Endothelial cell of umbilical vein (primary cell): ENCODE data around the gene KRTAP4-5. TPM values are rescaled to one million over a fixed set of nuclear protein-coding genes. Genes with fewer than 3 reads are reported as not detected.

ENCODE experiments used
- BruUV-seq: library from RNA; stranded (reverse); fragments of 400-500 nt; replicated peaks from 2 replicates; lab custom pipeline; 2021; lab: Mats Ljungman, UMichigan
- CTCF ChIA-PET: fragments of 300-600, 350-600 bp; sonication (Branson Sonifier 250); formaldehyde crosslinking; loops from one replicate; lab custom pipeline; 2021; ENCODE audit warnings: antibody characterized with exemption, inconsistent platforms; lab: Charles Lee
- POLR2A ChIA-PET: fragments of 300-600, 350-600 bp; sonication (Branson Sonifier 250); formaldehyde crosslinking; loops from one replicate; lab custom pipeline; 2021; ENCODE audit warnings: antibody characterized with exemption, inconsistent platforms; lab: Charles Lee
- DNase-seq: peaks from one replicate; pipeline ENCODE4 v3.0.0-alpha.2; 2011; ENCODE audit warnings: low read depth, low spot score
- FAIRE-seq: peaks from 2 replicates; lab custom pipeline; 2011; peaks lifted over from hg19 to GRCh38; lab: Jason Lieb, UNC
- H2AFZ ChIP-seq: 2 replicates; pipeline ENCODE4 v1.6.0; 2012; ENCODE audit warnings: low read depth, low read length, control low read depth, inconsistent platforms
- H3K27ac ChIP-seq: 2 replicates; pipeline ENCODE4 v1.5.1; 2011; ENCODE audit warnings: low read depth, mild to moderate bottlenecking, control low read depth, low read length, moderate library complexity; ENCODE audit not compliant: insufficient read depth
- H3K27me3 ChIP-seq, 2 experiments: 2 replicates each; pipeline versions ENCODE4 v1.6.0 to v1.6.1; 2011; ENCODE audit warnings: low read length in 2 of 2, mixed read lengths in 1 of 2; ENCODE audit not compliant: control insufficient read depth in 2 of 2, insufficient read depth in 2 of 2
- H3K36me3 ChIP-seq, 2 experiments: 2 replicates in 1 of 2; 3 replicates in 1 of 2; pipeline ENCODE4 v1.5.1; 2011; ENCODE audit warnings: low read length in 2 of 2, mild to moderate bottlenecking in 1 of 2, moderate library complexity in 1 of 2; ENCODE audit not compliant: control insufficient read depth in 2 of 2, insufficient read depth in 2 of 2; ENCODE audit errors: extremely low read depth in 1 of 2
- H3K4me1 ChIP-seq: 3 replicates; pipeline ENCODE4 v1.5.1; 2011; ENCODE audit warnings: mild to moderate bottlenecking, low read length; ENCODE audit not compliant: control insufficient read depth, insufficient read depth; ENCODE audit errors: extremely low read depth
- H3K4me2 ChIP-seq: 2 replicates; pipeline ENCODE4 v1.6.1; 2011; ENCODE audit warnings: low read length, control low read depth, mixed read lengths; ENCODE audit not compliant: insufficient read depth
- H3K4me3 ChIP-seq, 3 experiments: fragments of 200-600 bp in 1 of 3; sonication (generic), shearing (Covaris generic) in 1 of 3; replicated peaks in 1 of 3; 2 replicates each; pipeline ENCODE4 v1.5.1; 2011 to 2016; ENCODE audit warnings: control low read depth in 3 of 3, low read length in 3 of 3, mild to moderate bottlenecking in 2 of 3, inconsistent platforms in 1 of 3, low read depth in 1 of 3, moderate library complexity in 1 of 3; ENCODE audit not compliant: insufficient read depth in 1 of 3
- H3K79me2 ChIP-seq: 2 replicates; pipeline ENCODE4 v1.6.0; 2012; ENCODE audit warnings: low read length, inconsistent platforms; ENCODE audit not compliant: control insufficient read depth, insufficient read depth
- H3K9ac ChIP-seq: replicated peaks from 2 replicates; pipeline ENCODE3; 2011; ENCODE audit warnings: low read length, control low read depth; ENCODE audit not compliant: insufficient read depth; ENCODE audit errors: extremely low read depth
- H3K9me1 ChIP-seq: replicated peaks from 3 replicates; pipeline ENCODE4 v1.6.0; 2011; ENCODE audit warnings: mild to moderate bottlenecking, low read length; ENCODE audit not compliant: control insufficient read depth, insufficient read depth; ENCODE audit errors: extremely low read depth
- H3K9me3 ChIP-seq: replicated peaks from 2 replicates; pipeline ENCODE4 v1.5.1; 2012; ENCODE audit warnings: low read length, inconsistent platforms; ENCODE audit not compliant: control insufficient read depth, insufficient read depth
- H4K20me1 ChIP-seq: replicated peaks from 2 replicates; pipeline ENCODE3; 2011; ENCODE audit warnings: mild to moderate bottlenecking, low read length; ENCODE audit not compliant: control insufficient read depth, insufficient read depth; ENCODE audit errors: extremely low read depth
- EZH2 ChIP-seq: IDR thresholded peaks from 2 replicates; pipeline ENCODE4 v1.6.1; 2012; ENCODE audit warnings: borderline replicate concordance, low read depth, mild to moderate bottlenecking, moderate library complexity, low read length, inconsistent platforms; ENCODE audit not compliant: severe bottlenecking
- FOS ChIP-seq: IDR thresholded peaks from 2 replicates; pipeline ENCODE4 v1.6.1; 2011; ENCODE audit warnings: mild to moderate bottlenecking, low read length, moderate library complexity, borderline replicate concordance; ENCODE audit not compliant: insufficient read depth
- GATA2 ChIP-seq: IDR thresholded peaks from 2 replicates; pipeline ENCODE4 v1.7.0; 2011; ENCODE audit warnings: low read depth, mild to moderate bottlenecking, moderate library complexity, mixed read lengths, low read length; ENCODE audit not compliant: insufficient read length, insufficient read depth
- JUN ChIP-seq: IDR thresholded peaks from 2 replicates; pipeline ENCODE4 v1.6.1; 2011; ENCODE audit warnings: borderline replicate concordance, low read depth; ENCODE audit not compliant: insufficient read length, insufficient read depth
- MYC ChIP-seq: IDR thresholded peaks from one replicate; pipeline ENCODE4 v1.6.1; 2011; ENCODE audit warnings: mild to moderate bottlenecking, low read depth, low read length
- POLR2A ChIP-seq: IDR thresholded peaks from 2 replicates; pipeline ENCODE4 v1.6.1; 2012; ENCODE audit warnings: low read depth, mild to moderate bottlenecking, control low read depth, low read length
- POLR2AphosphoS5 ChIP-seq: IDR thresholded peaks from 2 replicates; pipeline ENCODE4 v1.6.1; 2012; ENCODE audit warnings: low read depth, mild to moderate bottlenecking, control low read depth, low read length, moderate library complexity; ENCODE audit not compliant: insufficient read depth
- dilution Hi-C: fragments of 300-500 bp; cut with MboI; formaldehyde crosslinking; loops from one replicate; pipeline ENCODE4 v1.15.0; 2019; ENCODE audit warnings: low sequenced_read_pairs; ENCODE audit not compliant: extremely low pct_ligation_motif_present
- intact Hi-C: fragments of 100-400 bp; cut with micrococcal nuclease; formaldehyde crosslinking; loops from one replicate; pipeline ENCODE4 v1.10.0; 2022
- polyA plus RNA-seq, 4 experiments: library from polyadenylated mRNA; depleted of rRNA in 3 of 4; stranded (reverse) in 3 of 4; unstranded in 1 of 4; fragments of >200 nt; gene quantifications; 2 replicates each; pipeline versions ENCODE4 v1.2.1 to v1.2.3, GENCODE V29; 2011 to 2012; ENCODE audit warnings: missing spikeins in 1 of 4
- total RNA-seq: library from RNA; stranded (reverse); gene quantifications from 2 replicates; pipeline ENCODE4 v1.2.3, GENCODE V29; 2021
- TF ChIP-seq, protein P1 (sequence below): IDR thresholded peaks from 2 replicates; pipeline ENCODE4 v1.6.1; 2011; ENCODE audit not compliant: insufficient read depth, insufficient read length
- TF ChIP-seq, protein P2 (sequence below), 2 donors: IDR thresholded peaks; 1 replicate in 1 of 2; 2 replicates in 1 of 2; pipeline ENCODE4 v1.5.1; 2011; ENCODE audit warnings: low read length in 2 of 2, mild to moderate bottlenecking in 2 of 2, moderate library complexity in 2 of 2, control low read depth in 1 of 2, inconsistent platforms in 1 of 2, low read depth in 1 of 2; ENCODE audit not compliant: insufficient read depth in 1 of 2; ENCODE audit errors: extremely low read depth in 1 of 2

Gene KRTAP4-5
- total and polyA plus RNA-seq, 2 donors (not counting 3 experiments of a cell fraction or from before 2014, with no cell fraction given) = not detected

DNA sequence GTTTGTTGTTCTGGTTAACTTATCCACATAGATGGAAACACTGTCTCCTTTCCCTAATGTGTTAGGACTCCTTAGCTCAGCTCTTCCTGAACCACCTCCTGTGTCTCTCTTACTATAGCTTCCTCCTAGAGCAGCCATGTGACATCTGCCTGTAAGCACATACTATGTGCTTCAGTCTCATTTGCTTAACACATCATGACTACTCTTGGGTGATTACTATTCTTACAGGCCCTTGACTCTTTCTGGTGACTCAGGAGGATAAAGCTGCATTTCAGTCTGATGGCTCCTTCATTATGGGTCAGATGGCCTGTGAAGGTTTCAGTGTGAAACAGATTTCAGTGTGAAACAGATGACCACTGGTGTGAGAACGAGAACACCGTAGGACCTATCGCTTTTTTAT is 28.7 kb upstream of the KRTAP4-5 start:
- FAIRE-seq = no peak
- CTCF ChIA-PET = interaction anchor here (1.0 kb wide), 1 partner anchor 321 kb away, joined by 3 read pairs; no protein-coding TSS in a partner anchor
- no peak overlapping the region for H3K9ac ChIP-seq
- dilution Hi-C loops = no loop called here
- no peak overlapping the region for H2AFZ ChIP-seq
- H3K4me1 ChIP-seq = no peaks in the 10 kb centered on the region
- DNase-seq = no peak
- no peaks in the 10 kb centered on the region for H3K9me3 ChIP-seq
- H3K27me3 ChIP-seq = no peaks in the 10 kb centered on the region
- no peaks in the 10 kb centered on the region for H3K9me1 ChIP-seq
- H3K27ac ChIP-seq = no peak overlapping the region
- intact Hi-C loops = no loop called here
- no peak overlapping the region for H3K4me2 ChIP-seq
- no peaks in the 10 kb centered on the region for H3K79me2 ChIP-seq
- H3K36me3 ChIP-seq = no peaks in the 10 kb centered on the region
- no peak for TF ChIP-seq FOS
- TF ChIP-seq, protein P1, sequence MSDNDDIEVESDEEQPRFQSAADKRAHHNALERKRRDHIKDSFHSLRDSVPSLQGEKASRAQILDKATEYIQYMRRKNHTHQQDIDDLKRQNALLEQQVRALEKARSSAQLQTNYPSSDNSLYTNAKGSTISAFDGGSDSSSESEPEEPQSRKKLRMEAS = no peak
- no peak for TF ChIP-seq POLR2AphosphoS5
- TF ChIP-seq EZH2 = no peak
- TF ChIP-seq MYC = no peak
- no TSS peak for BruUV-seq
- H3K4me3 ChIP-seq = no peak overlapping the region
- POLR2A ChIA-PET = no interaction called here
- no peaks in the 10 kb centered on the region for H4K20me1 ChIP-seq

DNA sequence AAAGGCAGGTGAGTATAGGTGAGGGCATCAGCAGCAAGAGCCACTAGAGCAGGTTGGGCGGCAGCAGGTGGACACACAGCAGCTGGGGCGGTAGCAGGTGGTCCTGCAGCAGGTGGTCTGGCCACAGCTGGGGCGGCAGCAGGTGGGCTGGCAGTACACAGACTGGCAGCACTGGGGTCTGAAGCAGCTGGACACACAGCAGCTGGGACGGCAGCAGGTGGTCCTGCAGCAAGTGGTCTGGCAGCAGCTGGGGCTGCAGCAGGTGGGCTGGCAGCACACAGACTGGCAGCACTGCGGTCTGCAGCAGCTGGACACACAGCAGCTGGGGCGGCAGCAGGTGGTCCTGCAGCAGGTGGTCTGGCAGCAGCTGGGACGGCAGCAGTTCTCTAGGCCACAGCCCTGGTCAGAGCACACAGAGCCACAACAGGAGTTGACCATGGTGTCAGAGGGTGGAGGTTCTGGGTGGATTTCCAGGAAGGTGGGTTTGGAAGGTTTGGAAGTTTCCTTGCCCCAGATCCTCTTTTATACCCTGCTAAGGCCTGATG is 28.2 kb upstream of the KRTAP4-5 start, which contains the start of gene KRTAP4-2:
KRTAP4-2 (minus strand) TSS at position 495 of the 545 bp plus-strand sequence; CDS start at position 438, 57 bp downstream.
- ChIA-PET POLR2A (no interaction called here), CTCF (interaction anchor here (1.0 kb wide), 1 partner anchor 321 kb away, joined by 3 read pairs; no protein-coding TSS in a partner anchor)
- no peaks in the 10 kb centered on the region for H4K20me1 ChIP-seq
- no peak for FAIRE-seq
- H3K4me2 ChIP-seq = no peak within 1 kb of the TSS
- no peaks in the 10 kb centered on the region for H3K79me2 ChIP-seq
- H2AFZ ChIP-seq = no peak within 1 kb of the TSS
- dilution Hi-C loops (no loop called here), intact Hi-C loops (no loop called here)
- H3K9me1 ChIP-seq = no peaks in the 10 kb centered on the region
- H3K9me3 ChIP-seq = no peaks in the 10 kb centered on the region
- no peak within 1 kb of the TSS for H3K9ac ChIP-seq
- no peak for DNase-seq
- H3K27ac ChIP-seq = no peak within 1 kb of the TSS
- H3K4me3 ChIP-seq = no peak within 1 kb of the TSS
- H3K4me1 ChIP-seq = no peaks in the 10 kb centered on the region
- TF ChIP-seq MYC (no peak), FOS (no peak), JUN (no peak), POLR2A (no peak), POLR2AphosphoS5 (no peak), GATA2 (no peak), EZH2 (no peak)
- TF ChIP-seq, protein P1 = no peak
- TF ChIP-seq, protein P2, sequence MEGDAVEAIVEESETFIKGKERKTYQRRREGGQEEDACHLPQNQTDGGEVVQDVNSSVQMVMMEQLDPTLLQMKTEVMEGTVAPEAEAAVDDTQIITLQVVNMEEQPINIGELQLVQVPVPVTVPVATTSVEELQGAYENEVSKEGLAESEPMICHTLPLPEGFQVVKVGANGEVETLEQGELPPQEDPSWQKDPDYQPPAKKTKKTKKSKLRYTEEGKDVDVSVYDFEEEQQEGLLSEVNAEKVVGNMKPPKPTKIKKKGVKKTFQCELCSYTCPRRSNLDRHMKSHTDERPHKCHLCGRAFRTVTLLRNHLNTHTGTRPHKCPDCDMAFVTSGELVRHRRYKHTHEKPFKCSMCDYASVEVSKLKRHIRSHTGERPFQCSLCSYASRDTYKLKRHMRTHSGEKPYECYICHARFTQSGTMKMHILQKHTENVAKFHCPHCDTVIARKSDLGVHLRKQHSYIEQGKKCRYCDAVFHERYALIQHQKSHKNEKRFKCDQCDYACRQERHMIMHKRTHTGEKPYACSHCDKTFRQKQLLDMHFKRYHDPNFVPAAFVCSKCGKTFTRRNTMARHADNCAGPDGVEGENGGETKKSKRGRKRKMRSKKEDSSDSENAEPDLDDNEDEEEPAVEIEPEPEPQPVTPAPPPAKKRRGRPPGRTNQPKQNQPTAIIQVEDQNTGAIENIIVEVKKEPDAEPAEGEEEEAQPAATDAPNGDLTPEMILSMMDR (IDR thresholded peaks at IDR 0.05; ENCODE audit: extremely low read depth in 1 of 2, insufficient read depth in 1 of 2, low read depth in 1 of 2, low read length in 2 of 2) = no peak
- no peaks in the 10 kb centered on the region for H3K36me3 ChIP-seq
- BruUV-seq = no TSS peak
- H3K27me3 ChIP-seq = no peaks in the 10 kb centered on the region
